ENCODE data around the gene NOTCH1. TPM values are rescaled to one million over a fixed set of nuclear protein-coding genes. Genes with fewer than 3 reads are reported as not detected.
A peak's percentile ranks its signal among the peaks of the same experiment; 100 is the strongest.
"Not testable (repeated sequence)": the region's sequence is repeated elsewhere in the genome, so short reads cannot be mapped to it uniquely, and the experiment has no call there.

The NOTCH1 gene
- total RNA-seq, 2 donors from 2014 or later: 29.6 to 65.3 TPM

- intact Hi-C loops (cut with DNase I): no loop called here
- Histone ChIP-seq H3K36me3 (replicated peaks in 1 of 2; ENCODE audit: insufficient read depth in 1 of 2, low read depth in 2 of 2) (no peaks in the 10 kb centered on the region), H3K4me1 (peaks cover 12% of the 10 kb centered on the region), H3K4me3 (no peak overlapping the region), H3K27ac (no peak overlapping the region), H3K27me3 (no peaks in the 10 kb centered on the region), H3K9me3 (no peaks in the 10 kb centered on the region)
- DNase-seq (no peak), ATAC-seq (no peak)
- TF ChIP-seq, protein P1, sequence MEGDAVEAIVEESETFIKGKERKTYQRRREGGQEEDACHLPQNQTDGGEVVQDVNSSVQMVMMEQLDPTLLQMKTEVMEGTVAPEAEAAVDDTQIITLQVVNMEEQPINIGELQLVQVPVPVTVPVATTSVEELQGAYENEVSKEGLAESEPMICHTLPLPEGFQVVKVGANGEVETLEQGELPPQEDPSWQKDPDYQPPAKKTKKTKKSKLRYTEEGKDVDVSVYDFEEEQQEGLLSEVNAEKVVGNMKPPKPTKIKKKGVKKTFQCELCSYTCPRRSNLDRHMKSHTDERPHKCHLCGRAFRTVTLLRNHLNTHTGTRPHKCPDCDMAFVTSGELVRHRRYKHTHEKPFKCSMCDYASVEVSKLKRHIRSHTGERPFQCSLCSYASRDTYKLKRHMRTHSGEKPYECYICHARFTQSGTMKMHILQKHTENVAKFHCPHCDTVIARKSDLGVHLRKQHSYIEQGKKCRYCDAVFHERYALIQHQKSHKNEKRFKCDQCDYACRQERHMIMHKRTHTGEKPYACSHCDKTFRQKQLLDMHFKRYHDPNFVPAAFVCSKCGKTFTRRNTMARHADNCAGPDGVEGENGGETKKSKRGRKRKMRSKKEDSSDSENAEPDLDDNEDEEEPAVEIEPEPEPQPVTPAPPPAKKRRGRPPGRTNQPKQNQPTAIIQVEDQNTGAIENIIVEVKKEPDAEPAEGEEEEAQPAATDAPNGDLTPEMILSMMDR (IDR thresholded peaks at IDR 0.05): no peak
- no peak for TF ChIP-seq POLR2A (IDR thresholded peaks at IDR 0.05)
- WGBS, 2 donors: 71 to 92% methylated on average over 14 to 26 of the region's 27 CpGs
These were observed 32.2 kb upstream of the NOTCH1 start for GRCh38 chr9:136577941-136578625.

- H3K4me1 ChIP-seq: peaks cover 27% of the 10 kb centered on the region
- no peak overlapping the region for H3K4me3 ChIP-seq
- peak; percentile 54 to 89 (median 74) for DNase-seq
- peak; percentile 77 for ATAC-seq
- H3K36me3 ChIP-seq (replicated peaks in 1 of 2; ENCODE audit: insufficient read depth in 1 of 2, low read depth in 2 of 2): no peaks in the 10 kb centered on the region
- WGBS, 2 donors: 48 to 57% methylated on average over 6 to 8 of the region's 8 CpGs
- TF ChIP-seq, protein P1 (IDR thresholded peaks at IDR 0.05): no peak
- no peak for TF ChIP-seq POLR2A (IDR thresholded peaks at IDR 0.05)
- no peaks in the 10 kb centered on the region for H3K9me3 ChIP-seq
- intact Hi-C loops (cut with DNase I): no loop called here
- H3K27ac ChIP-seq: peak overlapping the region in 3 of 4 donors; percentile 25 to 31 (median 26)
- no peaks in the 10 kb centered on the region for H3K27me3 ChIP-seq
These were observed 30.4 kb upstream of the NOTCH1 start for GRCh38 chr9:136576269-136576626.

DNA sequence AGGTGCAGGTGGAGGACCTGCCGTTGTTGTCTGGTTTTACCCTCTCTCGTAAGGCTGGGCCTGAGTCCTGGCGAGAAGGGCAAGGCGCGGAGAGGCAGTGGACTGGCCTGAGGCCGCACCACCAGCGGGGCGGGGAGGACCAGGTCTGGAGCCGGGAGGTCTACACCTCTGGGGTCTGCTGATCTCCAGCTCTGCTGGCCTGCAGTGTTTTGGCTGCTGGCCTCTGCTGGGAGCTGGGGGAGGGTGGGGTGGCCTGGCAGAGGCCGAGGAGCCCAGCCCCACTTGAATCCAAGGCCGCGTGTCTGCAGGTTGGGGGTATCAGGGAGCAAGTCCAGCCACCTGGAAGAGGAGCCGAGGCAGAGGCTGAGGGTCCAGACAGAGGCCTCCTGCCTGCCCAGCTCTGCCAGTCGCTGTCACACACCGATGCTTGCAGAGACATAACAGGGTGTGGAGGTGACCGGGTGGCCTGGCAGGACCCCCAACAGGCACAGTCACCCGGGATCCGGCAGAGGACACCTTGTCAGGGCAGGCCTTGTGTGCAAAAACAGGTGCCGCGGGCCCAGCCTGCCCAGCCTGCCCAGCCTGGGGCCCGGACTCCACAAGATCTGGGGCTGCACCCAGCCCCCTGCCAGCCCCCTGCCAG lies 29.9 kb upstream of the NOTCH1 start:
- WGBS, 2 donors: 73 to 82% methylated on average over 7 to 17 of the region's 21 CpGs
- Histone ChIP-seq H3K4me1 (peaks cover 27% of the 10 kb centered on the region), H3K27me3 (no peaks in the 10 kb centered on the region), H3K36me3 (replicated peaks in 1 of 2; ENCODE audit: insufficient read depth in 1 of 2, low read depth in 2 of 2) (no peaks in the 10 kb centered on the region), H3K9me3 (no peaks in the 10 kb centered on the region), H3K27ac (peak overlapping the region in 3 of 4 donors; percentile 25 to 31 (median 26)), H3K4me3 (no peak overlapping the region)
- no peak for DNase-seq
- no peak for ATAC-seq
- no peak for TF ChIP-seq POLR2A (IDR thresholded peaks at IDR 0.05)
- TF ChIP-seq, protein P1 (IDR thresholded peaks at IDR 0.05): no peak
- intact Hi-C loops (cut with DNase I): no loop called here

- H3K36me3 ChIP-seq (replicated peaks in 1 of 2; ENCODE audit: insufficient read depth in 1 of 2, low read depth in 2 of 2); H3K9me3 ChIP-seq; ATAC-seq; H3K27ac ChIP-seq; intact Hi-C loops (cut with DNase I); H3K27me3 ChIP-seq; DNase-seq; H3K4me3 ChIP-seq: not testable (repeated sequence)
- peaks cover 27% of the 10 kb centered on the region for H3K4me1 ChIP-seq
- WGBS, 2 donors: 95% methylated on average over 16 of the region's 16 CpGs
These were observed 28.8 kb upstream of the NOTCH1 start for GRCh38 chr9:136574606-136575005.

GRCh38 chr9:136572828-136573625 lies 27.2 kb upstream of the NOTCH1 start:
- no peak overlapping the region for H3K4me3 ChIP-seq
- intact Hi-C loops (cut with DNase I): no loop called here
- no peak for TF ChIP-seq POLR2A (IDR thresholded peaks at IDR 0.05)
- TF ChIP-seq, protein P1 (IDR thresholded peaks at IDR 0.05): no peak
- H3K9me3 ChIP-seq: no peaks in the 10 kb centered on the region
- no peaks in the 10 kb centered on the region for H3K27me3 ChIP-seq
- H3K36me3 ChIP-seq (replicated peaks in 1 of 2; ENCODE audit: insufficient read depth in 1 of 2, low read depth in 2 of 2): no peaks in the 10 kb centered on the region
- H3K4me1 ChIP-seq: peaks cover 39% of the 10 kb centered on the region
- DNase-seq (no peak), ATAC-seq (no peak)
- H3K27ac ChIP-seq: peak overlapping the region in 3 of 4 donors; percentile 16 to 51 (median 42)
- WGBS, 2 donors: 82 to 85% methylated on average over 33 to 34 of the region's 34 CpGs

Data from body of pancreas (tissue), 4 donors.